Islet of Langerhans (tissue), 1 donor: Measurements from ENCODE around the gene ST8SIA6.
"Not testable (repeated sequence)": the region's sequence is repeated elsewhere in the genome, so short reads cannot be mapped to it uniquely, and the experiment has no call there.

Experiments used
- FAIRE-seq: peaks from one replicate; lab custom pipeline; 2011; peaks lifted over from hg19 to GRCh38; lab: Jason Lieb, UNC

The ST8SIA6 gene

DNA sequence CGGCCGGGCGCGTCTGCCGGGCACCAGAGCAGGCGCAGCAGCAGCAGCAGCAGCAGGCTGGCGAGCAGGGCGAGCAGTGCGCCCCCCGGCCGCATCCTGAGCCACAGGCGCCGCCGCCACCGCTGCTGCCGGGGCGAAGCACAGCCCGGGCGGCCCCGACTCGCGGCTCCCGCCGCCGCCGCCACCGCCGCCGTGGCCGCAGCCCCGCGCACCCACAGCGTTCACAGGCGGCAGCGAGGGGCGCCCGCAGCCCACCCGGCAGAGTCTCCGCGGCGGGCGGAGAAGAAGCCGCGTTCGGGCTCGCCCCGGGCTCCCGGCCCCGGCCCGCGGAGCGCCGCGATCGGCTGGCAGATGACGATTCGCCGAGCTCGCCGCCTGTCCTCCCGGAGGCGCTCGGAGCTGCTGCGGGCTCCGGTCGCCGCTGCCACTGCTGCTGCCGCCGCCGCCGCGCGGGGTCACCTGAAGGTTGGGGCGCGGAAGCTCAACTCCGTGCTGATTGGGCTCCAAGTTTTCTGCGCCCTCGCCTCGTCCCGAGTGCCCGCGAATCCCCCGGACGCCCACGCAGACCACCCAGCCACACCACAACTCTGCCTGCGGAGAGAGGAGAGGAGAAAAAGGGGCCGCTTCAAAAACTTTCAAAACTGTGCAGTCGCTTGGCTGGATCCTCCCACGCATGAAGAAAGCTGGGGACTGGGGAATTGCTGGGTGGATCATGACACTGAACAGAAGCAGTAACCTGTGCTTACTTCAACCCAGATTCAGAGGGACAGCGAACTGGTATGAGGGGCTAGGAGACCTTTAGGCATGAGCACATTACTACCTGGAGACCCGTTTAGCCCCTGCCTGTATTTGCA lies at the start of gene ST8SIA6:
Gene ST8SIA6 (minus strand): TSS at position 435 of the 854 bp plus-strand sequence. CDS start 340 bp downstream, at position 95.
- no peak for FAIRE-seq

DNA sequence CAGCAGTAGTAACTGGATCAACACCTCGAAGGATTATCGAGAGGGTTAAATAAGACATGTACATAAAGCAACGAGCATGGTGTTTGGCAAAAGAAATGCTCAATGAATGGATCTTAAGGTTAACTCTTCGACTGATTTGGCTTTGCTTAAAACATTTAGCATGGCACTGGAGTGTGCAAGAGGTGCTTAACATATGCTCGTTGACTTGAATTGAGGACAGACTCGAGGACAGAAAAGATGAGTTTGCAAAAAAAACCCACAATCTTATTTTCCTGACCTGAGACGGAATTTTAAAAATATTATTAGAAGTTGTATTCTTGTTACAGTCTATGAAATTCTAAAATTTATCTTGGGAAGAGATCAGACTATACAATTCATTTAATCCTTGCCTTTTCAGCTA lies 49.4 kb upstream of the ST8SIA6 start:
- FAIRE-seq = no peak

- no peak for FAIRE-seq
Observed at GRCh38 chr10:17502814-17503213, 48.4 kb upstream of the ST8SIA6 start.

DNA sequence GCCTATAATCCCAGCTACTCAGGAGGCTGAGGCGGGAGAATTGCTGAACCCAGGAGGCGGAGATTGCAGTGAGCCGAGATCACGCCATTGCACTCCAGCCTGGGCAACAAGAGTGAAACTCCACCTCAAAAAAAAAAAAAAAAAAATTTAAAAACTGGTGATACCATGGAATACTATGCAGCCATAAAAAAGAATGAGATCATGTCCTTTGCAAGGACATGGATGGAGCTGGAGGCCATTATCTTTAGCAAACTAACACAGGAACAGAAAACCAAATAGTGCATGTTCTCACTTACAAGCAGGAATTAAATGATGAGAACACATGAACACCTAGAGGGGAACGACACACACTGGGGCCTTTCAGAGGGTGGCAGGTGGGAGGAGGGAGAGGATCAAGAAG lies 44.6 kb upstream of the ST8SIA6 start:
- FAIRE-seq = not testable (repeated sequence)

DNA sequence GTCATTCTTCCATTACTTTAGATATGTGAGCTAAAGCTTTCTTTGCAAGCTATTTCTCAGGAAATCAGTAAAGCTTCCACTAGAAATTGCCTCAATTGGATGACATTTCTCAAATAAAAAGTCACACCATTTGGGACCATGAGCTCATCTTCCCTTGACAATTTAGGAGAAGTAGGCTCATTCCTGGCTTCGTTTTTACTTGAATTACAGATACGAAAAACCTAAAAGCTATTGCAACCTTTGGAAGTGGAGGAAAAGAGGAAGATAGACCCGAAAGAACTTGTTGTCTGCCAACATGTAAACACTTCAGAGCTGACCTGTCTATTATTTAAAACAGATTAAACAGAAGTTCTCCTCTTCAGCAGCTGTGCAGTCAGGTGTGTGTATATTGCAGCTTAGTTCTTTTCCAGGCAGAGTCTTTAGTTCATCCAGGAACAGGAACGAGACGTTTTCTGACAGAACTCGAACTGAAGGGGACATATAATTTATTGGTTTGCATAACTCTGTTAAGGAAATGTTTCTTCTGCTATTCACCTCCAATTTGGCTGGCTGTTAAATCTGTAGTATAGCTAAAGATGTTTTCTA lies 43.1 kb upstream of the ST8SIA6 start:
- no peak for FAIRE-seq

- no peak for FAIRE-seq
Observed at GRCh38 chr10:17494626-17495260, 40.3 kb upstream of the ST8SIA6 start.

DNA sequence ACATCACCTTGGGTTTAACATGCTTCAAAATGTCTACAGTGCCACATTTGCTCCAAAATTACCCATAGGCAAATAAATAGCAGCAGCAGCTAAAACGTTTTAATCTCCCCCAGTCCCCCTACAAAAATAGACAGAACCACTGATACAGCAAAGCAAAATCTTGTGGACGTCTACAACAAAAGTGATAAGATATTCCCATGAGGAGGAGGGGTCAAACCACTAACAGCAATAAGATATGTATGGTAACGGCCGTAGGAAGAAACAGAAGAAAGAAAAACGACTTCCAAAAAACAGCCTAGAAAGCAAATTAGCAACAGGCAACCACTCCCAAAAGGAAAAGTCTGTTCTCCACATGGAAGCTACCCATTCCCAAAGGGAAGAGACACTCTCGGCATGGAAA lies 34.5 kb upstream of the ST8SIA6 start:
- no peak for FAIRE-seq

DNA sequence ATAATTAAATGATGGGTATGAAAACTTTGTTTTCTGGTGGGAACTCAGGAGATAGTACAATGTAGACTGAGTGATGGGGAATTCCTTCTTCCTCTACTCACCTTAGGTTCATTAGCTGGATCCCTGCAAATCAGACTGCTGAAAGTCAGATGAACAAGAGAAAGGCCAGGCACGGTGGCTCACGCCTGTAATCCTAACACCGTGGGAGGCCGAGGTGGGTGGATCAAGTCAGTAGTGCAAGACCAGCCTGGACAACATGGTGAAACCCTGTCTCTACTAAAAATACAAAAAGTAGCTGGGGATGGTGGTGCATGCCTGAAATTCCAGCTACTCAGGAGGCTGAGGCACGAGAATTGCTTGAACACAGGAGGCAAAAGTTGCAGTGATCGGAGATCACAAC lies 28.7 kb upstream of the ST8SIA6 start:
- FAIRE-seq = no peak

DNA sequence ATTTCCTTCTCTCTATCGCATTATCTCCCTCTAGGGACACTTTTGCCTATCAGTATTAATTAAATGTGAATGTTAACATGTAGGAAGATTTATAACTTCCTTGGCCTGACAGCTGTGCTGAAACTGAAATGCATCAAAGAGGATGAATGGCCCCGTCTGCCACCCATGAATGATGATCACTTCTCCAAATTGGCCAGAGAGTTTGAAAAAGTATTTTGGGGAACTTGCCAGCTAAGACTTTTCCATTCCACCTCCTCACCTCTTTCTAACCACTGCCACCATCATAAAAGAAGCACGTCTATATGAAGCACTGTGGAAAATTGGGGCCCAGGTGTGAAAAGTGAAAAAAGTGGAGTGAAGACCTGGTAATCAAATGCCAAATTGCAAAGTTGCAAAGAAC lies 25.4 kb upstream of the ST8SIA6 start:
- no peak for FAIRE-seq

GRCh38 chr10:17479015-17479615 lies 24.7 kb upstream of the ST8SIA6 start:
- FAIRE-seq = no peak

DNA sequence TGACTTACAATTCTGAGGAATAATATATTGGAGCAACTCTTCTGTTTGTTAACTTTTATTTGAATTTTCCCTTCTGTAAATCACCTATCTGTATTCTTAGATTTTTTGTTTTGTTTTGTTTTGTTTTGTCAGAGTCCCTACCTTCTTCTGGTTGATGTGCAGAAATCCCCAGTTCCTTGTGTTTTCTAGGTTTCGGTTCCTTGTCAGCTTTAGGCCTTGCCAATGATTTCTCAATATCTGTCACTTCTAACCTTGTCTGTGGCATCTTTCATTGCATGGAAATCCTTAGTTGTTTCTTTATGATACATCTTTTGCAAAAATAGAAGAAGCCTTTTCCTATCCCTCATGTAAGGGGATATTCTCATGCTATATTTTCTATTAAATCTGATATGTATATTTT lies 21.7 kb upstream of the ST8SIA6 start:
- FAIRE-seq = no peak

- no peak for FAIRE-seq
Observed at GRCh38 chr10:17475661-17476060, 21.3 kb upstream of the ST8SIA6 start.

DNA sequence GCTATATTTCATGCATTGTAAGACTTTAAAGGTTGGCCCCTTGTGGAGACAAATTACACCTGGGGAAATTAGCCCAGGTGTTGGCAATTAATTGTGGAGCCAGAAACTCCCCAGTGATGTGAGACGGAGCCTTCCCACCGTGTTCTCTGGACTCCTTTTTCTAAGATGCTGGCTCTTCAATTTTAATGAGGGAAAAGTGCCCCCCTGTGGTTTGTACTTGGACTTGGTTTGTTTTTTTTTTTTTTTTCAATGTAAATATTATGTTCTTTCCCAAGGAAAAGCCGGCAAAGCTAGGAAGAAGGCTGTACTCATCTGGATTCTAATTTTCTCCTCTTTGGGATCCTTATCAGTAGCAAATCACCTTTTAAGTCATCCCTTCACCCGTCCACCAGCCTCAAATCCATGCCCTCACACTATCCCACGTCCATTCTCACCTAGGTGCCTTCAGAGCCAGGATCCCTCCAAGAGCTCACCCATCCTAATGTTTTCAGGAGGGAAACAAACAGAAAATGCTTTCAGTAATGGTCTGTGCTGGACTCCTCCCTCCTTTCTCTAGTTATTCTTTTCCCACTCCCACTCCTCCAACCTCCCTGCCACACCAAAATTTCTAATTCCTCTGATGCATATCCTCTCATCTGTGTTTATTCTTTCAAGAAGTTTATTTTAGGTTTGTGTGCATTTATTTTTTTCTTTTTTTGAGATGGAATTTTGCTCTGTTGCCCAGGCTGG lies 20.4 kb upstream of the ST8SIA6 start:
- FAIRE-seq = no peak

GRCh38 chr10:17473228-17473950 lies 19.0 kb upstream of the ST8SIA6 start:
- no peak for FAIRE-seq

GRCh38 chr10:17472481-17473227 lies 18.3 kb upstream of the ST8SIA6 start:
- FAIRE-seq = no peak

DNA sequence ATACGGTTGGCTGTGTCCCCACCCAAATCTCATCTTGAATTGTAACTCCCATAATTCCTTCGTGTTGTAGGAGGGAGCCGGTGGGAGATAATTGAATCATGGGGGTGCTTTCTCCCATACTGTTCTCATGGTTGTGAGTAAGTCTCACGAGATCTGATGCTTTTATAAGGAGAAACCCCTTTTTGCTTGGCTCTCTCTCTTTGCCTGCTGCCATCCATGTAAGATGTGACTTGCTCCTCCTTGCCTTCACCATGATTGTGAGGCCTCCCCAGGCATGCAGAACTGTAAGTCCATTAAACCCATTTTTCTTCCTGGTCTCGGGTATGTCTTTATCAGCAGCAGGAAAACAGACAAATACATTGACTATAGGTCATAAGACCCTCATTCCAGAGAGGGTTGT lies 15.9 kb upstream of the ST8SIA6 start:
- no peak for FAIRE-seq

DNA sequence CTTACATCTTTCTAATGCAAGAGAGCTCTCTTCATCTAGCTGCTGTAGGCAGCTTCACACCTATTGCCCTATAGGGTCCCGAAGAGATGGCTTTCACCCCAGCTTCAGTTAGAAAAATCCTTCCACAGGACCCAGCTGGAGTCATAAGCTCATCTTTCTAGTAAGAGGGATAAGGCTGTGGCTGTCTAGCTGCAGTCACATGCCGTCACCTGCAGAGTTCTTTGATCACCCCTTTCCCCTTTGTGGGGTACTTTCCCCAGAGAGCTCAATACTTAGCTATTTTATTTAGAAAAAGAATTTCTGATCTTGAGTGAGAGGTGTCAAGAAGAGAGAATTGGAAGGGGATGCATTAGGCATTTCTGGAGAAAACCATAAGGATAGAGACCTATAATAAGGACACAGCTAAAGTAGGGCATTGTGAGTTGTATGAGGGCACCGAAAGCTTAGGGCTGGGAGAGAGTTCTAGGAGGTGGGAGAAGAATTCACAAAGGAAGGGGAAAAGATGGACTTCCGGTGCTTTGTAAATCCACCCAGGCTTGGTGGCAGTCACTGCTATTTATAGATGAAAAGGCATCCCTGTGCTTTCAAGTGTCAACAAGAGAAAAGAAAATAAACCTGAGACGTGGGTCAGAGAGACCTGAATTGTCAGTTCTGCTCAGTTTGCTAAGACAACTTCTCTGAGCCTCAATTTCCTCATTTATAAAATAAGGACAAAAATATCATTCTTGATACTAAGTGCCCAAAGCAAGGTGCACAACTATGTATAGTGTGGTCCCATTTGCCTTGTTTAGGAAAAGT lies 11.1 kb upstream of the ST8SIA6 start:
- no peak for FAIRE-seq

GRCh38 chr10:17464545-17464944 lies 10.2 kb upstream of the ST8SIA6 start:
- FAIRE-seq = no peak

- FAIRE-seq = no peak
Observed at GRCh38 chr10:17460756-17461155, 6.4 kb upstream of the ST8SIA6 start.

GRCh38 chr10:17457083-17457482 lies 2.7 kb upstream of the ST8SIA6 start:
- no peak for FAIRE-seq
